GM12878 (cell line): Measurements from ENCODE around the gene ANKRD13C. TPM values are rescaled to one million over a fixed set of nuclear protein-coding genes. Genes with fewer than 3 reads are reported as not detected.

Experiments
- DPF2 ChIP-seq: fragments of 450-650 bp; IDR thresholded peaks from 2 replicates; pipeline ENCODE4 v1.6.1; 2017; ENCODE audit warnings: mild to moderate bottlenecking
- E4F1 ChIP-seq: fragments of 450-650 bp; IDR thresholded peaks from 2 replicates; pipeline ENCODE4 v1.6.1; 2018; ENCODE audit warnings: borderline replicate concordance, mild to moderate bottlenecking; ENCODE audit not compliant: partially characterized antibody
- HCFC1 ChIP-seq: fragments of 150-350 bp; IDR thresholded peaks from 2 replicates; pipeline ENCODE4 v1.6.1; 2014; ENCODE audit warnings: low read length
- MEF2B ChIP-seq: fragments of 450-650 bp; IDR thresholded peaks from 2 replicates; pipeline ENCODE4 v1.6.1; 2018; ENCODE audit warnings: mild to moderate bottlenecking, moderate library complexity; ENCODE audit not compliant: partially characterized antibody, poor library complexity, severe bottlenecking
- MTA2 ChIP-seq: fragments of 450-650 bp; IDR thresholded peaks from 2 replicates; pipeline ENCODE4 v1.6.1; 2016; ENCODE audit warnings: low read depth, mild to moderate bottlenecking, moderate library complexity
- NFYA ChIP-seq: IDR thresholded peaks from 2 replicates; pipeline ENCODE4 v1.6.1; 2011; ENCODE audit warnings: low read depth, mild to moderate bottlenecking, low read length, improper control_type of control experiment, borderline replicate concordance
- PKNOX1 ChIP-seq: fragments of 450-650 bp; IDR thresholded peaks from 2 replicates; pipeline ENCODE4 v1.6.1; 2016; ENCODE audit warnings: mild to moderate bottlenecking
- POLR2AphosphoS5 ChIP-seq: IDR thresholded peaks from 2 replicates; pipeline ENCODE4 v1.6.1; 2011; ENCODE audit warnings: mild to moderate bottlenecking, low read length, inconsistent platforms
- SP1 ChIP-seq: IDR thresholded peaks from one replicate; pipeline ENCODE4 v1.6.1; 2011; ENCODE audit warnings: low read depth, low read length
- SREBF1 ChIP-seq: IDR thresholded peaks from 2 replicates; pipeline ENCODE4 v1.6.1; 2012; ENCODE audit warnings: mild to moderate bottlenecking, low read length
- polyA plus RNA-seq, 11 experiments: library from polyadenylated mRNA; depleted of rRNA in 4 of 11; unstranded in 6 of 11; stranded (reverse) in 5 of 11; fragments of >200 nt; fragmentation: Nextera tagmentation in 4 of 11; fragmentation: Illumina TruSeq in 1 of 11; extraction: Ambion mirVana in 4 of 11; extraction: Trizol in 1 of 11; gene quantifications; 1 replicate in 1 of 11; 2 replicates in 10 of 11; pipeline versions ENCODE4 v1.2.1 to v1.2.3, GENCODE V29; 2011 to 2016; ENCODE audit warnings: inconsistent platforms in 2 of 11, missing spikeins in 2 of 11, low read depth in 1 of 11
- total RNA-seq, 4 experiments: library from RNA; depleted of rRNA in 3 of 4; stranded (reverse); fragments of >200 nt in 3 of 4; fragmentation: Illumina TruSeq in 1 of 4; extraction: Trizol in 1 of 4; gene quantifications; 2 replicates each; pipeline versions ENCODE4 v1.2.1 to v1.2.3, GENCODE V29; 2013 to 2021
- TF ChIP-seq, protein P1 (sequence below), 3 experiments: IDR thresholded peaks in 2 of 3; conservative IDR thresholded peaks in 1 of 3; 2 replicates each; pipeline ENCODE4 v1.5.1; 2011; ENCODE audit warnings: low read depth in 3 of 3, low read length in 3 of 3, mild to moderate bottlenecking in 3 of 3, control low read depth in 2 of 3, moderate library complexity in 2 of 3, inconsistent platforms in 1 of 3, mixed read lengths in 1 of 3; ENCODE audit not compliant: control insufficient read depth in 2 of 3, insufficient read depth in 1 of 3; ENCODE audit errors: extremely low read depth in 1 of 3

The ANKRD13C gene
- total and polyA plus RNA-seq, 10 of the 15 experiments (the other 5 are each of a cell fraction or from before 2014, with no cell fraction given) = 3.7 to 24.4 (median 14.1) TPM

DNA sequence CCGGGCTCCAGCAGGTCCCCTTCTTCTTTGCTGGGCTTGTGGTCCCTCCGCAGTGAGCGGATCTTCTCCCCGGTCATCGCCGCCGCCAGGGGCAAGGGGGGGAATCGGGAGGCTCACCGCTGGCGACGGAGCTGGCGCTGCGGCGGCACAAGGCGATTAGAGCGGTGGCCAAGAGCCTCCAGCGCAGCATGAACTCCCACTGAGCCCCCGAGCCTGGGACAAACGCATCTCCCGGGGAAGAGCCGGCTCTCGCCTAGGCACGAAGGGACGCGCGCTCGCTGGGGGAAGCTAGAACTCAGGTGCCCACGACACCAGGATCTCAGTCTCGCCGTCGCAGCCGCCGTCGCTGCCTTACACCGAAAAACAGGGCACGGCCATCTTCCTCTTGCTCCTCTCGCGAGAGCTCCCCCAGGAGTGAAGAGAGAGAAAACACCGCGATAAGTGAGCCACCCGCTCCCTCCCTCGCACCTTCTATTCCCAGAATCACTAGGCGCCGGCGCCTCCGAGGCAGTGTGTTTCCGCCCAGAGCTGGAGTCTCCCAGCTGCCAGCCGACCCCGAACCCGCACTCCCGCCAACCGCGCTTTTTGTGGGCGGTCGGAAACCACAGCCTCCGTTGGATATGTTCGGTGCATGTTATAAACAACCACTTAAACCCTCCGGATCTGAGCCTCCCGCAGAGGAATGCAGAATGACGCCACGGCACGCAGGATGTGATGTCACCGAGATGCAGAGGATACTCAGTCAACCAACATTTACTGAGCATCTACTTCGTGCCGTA lies at the start of gene ANKRD13C (continued):
- no peak for TF ChIP-seq MEF2B
- peak; percentile 10; the same call in 1 of the 2 replicates for TF ChIP-seq PKNOX1
- TF ChIP-seq SREBF1 = no peak
- peak; percentile 51 for TF ChIP-seq HCFC1
- TF ChIP-seq POLR2AphosphoS5 = peak; percentile 98
- TF ChIP-seq NFYA = no peak
- no peak for TF ChIP-seq E4F1
- TF ChIP-seq MTA2 = 0 out of 2 replicates have a peak, but pooled peaks have one; percentile 44
- TF ChIP-seq, protein P1, sequence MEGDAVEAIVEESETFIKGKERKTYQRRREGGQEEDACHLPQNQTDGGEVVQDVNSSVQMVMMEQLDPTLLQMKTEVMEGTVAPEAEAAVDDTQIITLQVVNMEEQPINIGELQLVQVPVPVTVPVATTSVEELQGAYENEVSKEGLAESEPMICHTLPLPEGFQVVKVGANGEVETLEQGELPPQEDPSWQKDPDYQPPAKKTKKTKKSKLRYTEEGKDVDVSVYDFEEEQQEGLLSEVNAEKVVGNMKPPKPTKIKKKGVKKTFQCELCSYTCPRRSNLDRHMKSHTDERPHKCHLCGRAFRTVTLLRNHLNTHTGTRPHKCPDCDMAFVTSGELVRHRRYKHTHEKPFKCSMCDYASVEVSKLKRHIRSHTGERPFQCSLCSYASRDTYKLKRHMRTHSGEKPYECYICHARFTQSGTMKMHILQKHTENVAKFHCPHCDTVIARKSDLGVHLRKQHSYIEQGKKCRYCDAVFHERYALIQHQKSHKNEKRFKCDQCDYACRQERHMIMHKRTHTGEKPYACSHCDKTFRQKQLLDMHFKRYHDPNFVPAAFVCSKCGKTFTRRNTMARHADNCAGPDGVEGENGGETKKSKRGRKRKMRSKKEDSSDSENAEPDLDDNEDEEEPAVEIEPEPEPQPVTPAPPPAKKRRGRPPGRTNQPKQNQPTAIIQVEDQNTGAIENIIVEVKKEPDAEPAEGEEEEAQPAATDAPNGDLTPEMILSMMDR (IDR thresholded peaks at IDR 0.05 in 2 of 3, conservative IDR thresholded peaks at IDR 0.05 in 1 of 3; ENCODE audit: control insufficient read depth in 2 of 3, extremely low read depth in 1 of 3, insufficient read depth in 1 of 3, low read depth in 3 of 3, low read length in 3 of 3) = peak in 2 of 3 experiments; percentile 7 to 26; a peak in 1 of 6 replicates
- TF ChIP-seq SP1 = no peak
- TF ChIP-seq DPF2 = no peak
- TF ChIP-seq, all 136 proteins: peak for 59
